WTC11 (cell line): ENCODE measurements around the gene PPP6R1.

Experiments used
- ARID4B ChIP-seq: sonication (generic); formaldehyde crosslinking; IDR thresholded peaks from 2 replicates; pipeline ENCODE4 v1.8.0; 2023; ENCODE audit warnings: missing genetic modification reagents, mild to moderate bottlenecking, borderline replicate concordance
- ATF6 ChIP-seq: sonication (generic); formaldehyde crosslinking; IDR thresholded peaks from 2 replicates; pipeline ENCODE4 v1.8.1; 2023; ENCODE audit warnings: mild to moderate bottlenecking, missing genetic modification reagents
- CREB1 ChIP-seq: sonication (generic); formaldehyde crosslinking; IDR thresholded peaks from 2 replicates; pipeline ENCODE4 v1.8.0; 2023; ENCODE audit warnings: mild to moderate bottlenecking, missing genetic modification reagents
- CREM ChIP-seq: sonication (generic); formaldehyde crosslinking; IDR thresholded peaks from 2 replicates; pipeline ENCODE4 v1.8.1; 2022; ENCODE audit warnings: mild to moderate bottlenecking, missing genetic modification reagents, moderate library complexity
- CTCF ChIP-seq: fragments of 200-600 bp; IDR thresholded peaks from 2 replicates; pipeline ENCODE4 v1.8.0; 2022; ENCODE audit warnings: antibody characterized with exemption
- ELF4 ChIP-seq: sonication (generic); formaldehyde crosslinking; IDR thresholded peaks from 2 replicates; pipeline ENCODE4 v1.8.1; 2022; ENCODE audit warnings: low read depth, mild to moderate bottlenecking, moderate library complexity, missing genetic modification reagents
- ESRRA ChIP-seq: sonication (generic); formaldehyde crosslinking; IDR thresholded peaks from 2 replicates; pipeline ENCODE4 v1.8.1; 2022; ENCODE audit warnings: mild to moderate bottlenecking, missing genetic modification reagents, borderline replicate concordance
- FOXK1 ChIP-seq: sonication (generic); formaldehyde crosslinking; IDR thresholded peaks from 2 replicates; pipeline ENCODE4 v1.8.0; 2022; ENCODE audit warnings: mild to moderate bottlenecking, moderate library complexity, missing genetic modification reagents
- JUN ChIP-seq: sonication (generic); formaldehyde crosslinking; IDR thresholded peaks from 2 replicates; pipeline ENCODE4 v1.8.0; 2023; ENCODE audit warnings: mild to moderate bottlenecking, missing genetic modification reagents
- TEAD4 ChIP-seq: sonication (generic); formaldehyde crosslinking; IDR thresholded peaks from 2 replicates; pipeline ENCODE4 v1.8.0; 2022; ENCODE audit warnings: mild to moderate bottlenecking, missing genetic modification reagents
- TF ChIP-seq, protein P1 (sequence below): sonication (generic); formaldehyde crosslinking; IDR thresholded peaks from 2 replicates; pipeline ENCODE4 v1.8.0; 2022; ENCODE audit warnings: missing genetic modification reagents
- TF ChIP-seq, protein P2 (sequence below): sonication (generic); formaldehyde crosslinking; IDR thresholded peaks from 2 replicates; pipeline ENCODE4 v1.8.0; 2022; ENCODE audit warnings: mild to moderate bottlenecking, missing genetic modification reagents
- TF ChIP-seq, protein P3 (sequence below): fragments of 250-450 bp; sonication (Bioruptor Pico); IDR thresholded peaks from 2 replicates; pipeline ENCODE4 v1.8.0; 2021; ENCODE audit warnings: mild to moderate bottlenecking
- TF ChIP-seq, protein P4 (sequence below): sonication (generic); formaldehyde crosslinking; IDR thresholded peaks from 2 replicates; pipeline ENCODE4 v1.8.1; 2023; ENCODE audit warnings: mild to moderate bottlenecking, missing genetic modification reagents

DNA sequence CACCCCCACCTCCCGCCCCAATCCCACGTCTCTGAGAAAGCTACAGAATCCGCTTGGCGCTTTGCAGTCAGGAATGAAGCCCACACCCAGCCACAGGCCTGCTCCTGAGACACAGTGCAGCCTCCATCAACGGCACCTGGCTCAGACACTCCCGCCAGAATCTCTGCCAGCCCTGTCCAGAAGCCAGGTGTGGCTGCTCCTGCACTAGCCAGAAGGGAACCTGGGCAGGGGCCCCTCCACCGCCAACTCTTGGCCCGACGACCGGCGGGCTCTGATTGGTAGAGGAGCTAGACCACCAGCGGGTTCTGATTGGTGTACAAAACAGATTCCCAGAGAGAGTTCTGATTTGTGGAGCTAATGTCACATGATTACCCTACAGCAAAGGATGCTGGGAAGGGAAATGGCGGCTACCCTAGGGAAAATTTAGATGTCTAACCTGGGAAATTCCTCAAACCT lies 2.9 kb upstream of the PPP6R1 start:
- TF ChIP-seq, protein P1, sequence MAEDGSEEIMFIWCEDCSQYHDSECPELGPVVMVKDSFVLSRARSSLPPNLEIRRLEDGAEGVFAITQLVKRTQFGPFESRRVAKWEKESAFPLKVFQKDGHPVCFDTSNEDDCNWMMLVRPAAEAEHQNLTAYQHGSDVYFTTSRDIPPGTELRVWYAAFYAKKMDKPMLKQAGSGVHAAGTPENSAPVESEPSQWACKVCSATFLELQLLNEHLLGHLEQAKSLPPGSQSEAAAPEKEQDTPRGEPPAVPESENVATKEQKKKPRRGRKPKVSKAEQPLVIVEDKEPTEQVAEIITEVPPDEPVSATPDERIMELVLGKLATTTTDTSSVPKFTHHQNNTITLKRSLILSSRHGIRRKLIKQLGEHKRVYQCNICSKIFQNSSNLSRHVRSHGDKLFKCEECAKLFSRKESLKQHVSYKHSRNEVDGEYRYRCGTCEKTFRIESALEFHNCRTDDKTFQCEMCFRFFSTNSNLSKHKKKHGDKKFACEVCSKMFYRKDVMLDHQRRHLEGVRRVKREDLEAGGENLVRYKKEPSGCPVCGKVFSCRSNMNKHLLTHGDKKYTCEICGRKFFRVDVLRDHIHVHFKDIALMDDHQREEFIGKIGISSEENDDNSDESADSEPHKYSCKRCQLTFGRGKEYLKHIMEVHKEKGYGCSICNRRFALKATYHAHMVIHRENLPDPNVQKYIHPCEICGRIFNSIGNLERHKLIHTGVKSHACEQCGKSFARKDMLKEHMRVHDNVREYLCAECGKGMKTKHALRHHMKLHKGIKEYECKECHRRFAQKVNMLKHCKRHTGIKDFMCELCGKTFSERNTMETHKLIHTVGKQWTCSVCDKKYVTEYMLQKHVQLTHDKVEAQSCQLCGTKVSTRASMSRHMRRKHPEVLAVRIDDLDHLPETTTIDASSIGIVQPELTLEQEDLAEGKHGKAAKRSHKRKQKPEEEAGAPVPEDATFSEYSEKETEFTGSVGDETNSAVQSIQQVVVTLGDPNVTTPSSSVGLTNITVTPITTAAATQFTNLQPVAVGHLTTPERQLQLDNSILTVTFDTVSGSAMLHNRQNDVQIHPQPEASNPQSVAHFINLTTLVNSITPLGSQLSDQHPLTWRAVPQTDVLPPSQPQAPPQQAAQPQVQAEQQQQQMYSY (CRISPR knock-in tag), result no peak
- TF ChIP-seq, protein P2, sequence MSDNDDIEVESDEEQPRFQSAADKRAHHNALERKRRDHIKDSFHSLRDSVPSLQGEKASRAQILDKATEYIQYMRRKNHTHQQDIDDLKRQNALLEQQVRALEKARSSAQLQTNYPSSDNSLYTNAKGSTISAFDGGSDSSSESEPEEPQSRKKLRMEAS (CRISPR knock-in tag), result no peak
- TF ChIP-seq CTCF (no peak), ELF4 (CRISPR knock-in tag) (no peak), JUN (CRISPR knock-in tag) (no peak), ATF6 (CRISPR knock-in tag) (no peak), ARID4B (CRISPR knock-in tag) (no peak), CREB1 (CRISPR knock-in tag) (no peak), TEAD4 (CRISPR knock-in tag) (no peak), FOXK1 (CRISPR knock-in tag) (no peak), ESRRA (no peak), CREM (CRISPR knock-in tag) (no peak)
- TF ChIP-seq, protein P3, sequence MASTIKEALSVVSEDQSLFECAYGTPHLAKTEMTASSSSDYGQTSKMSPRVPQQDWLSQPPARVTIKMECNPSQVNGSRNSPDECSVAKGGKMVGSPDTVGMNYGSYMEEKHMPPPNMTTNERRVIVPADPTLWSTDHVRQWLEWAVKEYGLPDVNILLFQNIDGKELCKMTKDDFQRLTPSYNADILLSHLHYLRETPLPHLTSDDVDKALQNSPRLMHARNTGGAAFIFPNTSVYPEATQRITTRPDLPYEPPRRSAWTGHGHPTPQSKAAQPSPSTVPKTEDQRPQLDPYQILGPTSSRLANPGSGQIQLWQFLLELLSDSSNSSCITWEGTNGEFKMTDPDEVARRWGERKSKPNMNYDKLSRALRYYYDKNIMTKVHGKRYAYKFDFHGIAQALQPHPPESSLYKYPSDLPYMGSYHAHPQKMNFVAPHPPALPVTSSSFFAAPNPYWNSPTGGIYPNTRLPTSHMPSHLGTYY, result no peak
- TF ChIP-seq, protein P4, sequence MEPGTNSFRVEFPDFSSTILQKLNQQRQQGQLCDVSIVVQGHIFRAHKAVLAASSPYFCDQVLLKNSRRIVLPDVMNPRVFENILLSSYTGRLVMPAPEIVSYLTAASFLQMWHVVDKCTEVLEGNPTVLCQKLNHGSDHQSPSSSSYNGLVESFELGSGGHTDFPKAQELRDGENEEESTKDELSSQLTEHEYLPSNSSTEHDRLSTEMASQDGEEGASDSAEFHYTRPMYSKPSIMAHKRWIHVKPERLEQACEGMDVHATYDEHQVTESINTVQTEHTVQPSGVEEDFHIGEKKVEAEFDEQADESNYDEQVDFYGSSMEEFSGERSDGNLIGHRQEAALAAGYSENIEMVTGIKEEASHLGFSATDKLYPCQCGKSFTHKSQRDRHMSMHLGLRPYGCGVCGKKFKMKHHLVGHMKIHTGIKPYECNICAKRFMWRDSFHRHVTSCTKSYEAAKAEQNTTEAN (CRISPR knock-in tag), result no peak
